ENCODE data around the gene ZNF124.
"Not testable (repeated sequence)": the region's sequence is repeated elsewhere in the genome, so short reads cannot be mapped to it uniquely, and the experiment has no call there.

ZNF124 gene

GRCh38 chr1:247171875-247172563 is at the start of gene ZNF124:
ZNF124 (minus strand) TSS chr1:247172020; CDS start chr1:247171877, 143 bp downstream.
- not testable (repeated sequence) for DNase-seq (ENCODE audit: low spot score)

GRCh38 chr1:247220280-247220679 is 48.5 kb upstream of the ZNF124 start:
- DNase-seq (ENCODE audit: low spot score): not testable (repeated sequence)

- no peak for DNase-seq (ENCODE audit: low spot score)
These were observed 46.4 kb upstream of the ZNF124 start for GRCh38 chr1:247218121-247218651.

GRCh38 chr1:247216261-247216660 is 44.4 kb upstream of the ZNF124 start:
- DNase-seq (ENCODE audit: low spot score): no peak

GRCh38 chr1:247212627-247213617 is 41.1 kb upstream of the ZNF124 start:
- DNase-seq (ENCODE audit: low spot score): no peak

- no peak for DNase-seq (ENCODE audit: low spot score)
These were observed 40.2 kb upstream of the ZNF124 start for GRCh38 chr1:247212012-247212411.

GRCh38 chr1:247211339-247211738 is 39.5 kb upstream of the ZNF124 start:
- DNase-seq (ENCODE audit: low spot score): no peak

GRCh38 chr1:247210376-247211117 is 38.7 kb upstream of the ZNF124 start:
- peak; percentile 93 for DNase-seq (ENCODE audit: low spot score)

GRCh38 chr1:247210062-247210375 is 38.2 kb upstream of the ZNF124 start:
- DNase-seq (ENCODE audit: low spot score): no peak

- DNase-seq (ENCODE audit: low spot score): no peak
These were observed 37.6 kb upstream of the ZNF124 start for GRCh38 chr1:247209396-247209795.

GRCh38 chr1:247204177-247204647 is 32.4 kb upstream of the ZNF124 start:
- no peak for DNase-seq (ENCODE audit: low spot score)

- DNase-seq (ENCODE audit: low spot score): no peak
These were observed 27.0 kb upstream of the ZNF124 start for GRCh38 chr1:247198781-247199180.

- no peak for DNase-seq (ENCODE audit: low spot score)
These were observed 22.1 kb upstream of the ZNF124 start for GRCh38 chr1:247193958-247194357.

GRCh38 chr1:247189981-247190798 is 18.4 kb upstream of the ZNF124 start:
- no peak for DNase-seq (ENCODE audit: low spot score)

- DNase-seq (ENCODE audit: low spot score): no peak
These were observed 13.8 kb upstream of the ZNF124 start for GRCh38 chr1:247185667-247186066.

GRCh38 chr1:247184254-247184653 is 12.4 kb upstream of the ZNF124 start:
- DNase-seq (ENCODE audit: low spot score): no peak

- no peak for DNase-seq (ENCODE audit: low spot score)
These were observed 11.2 kb upstream of the ZNF124 start for GRCh38 chr1:247182994-247183393.

GRCh38 chr1:247180581-247180980 is 8.8 kb upstream of the ZNF124 start:
- no peak for DNase-seq (ENCODE audit: low spot score)

- DNase-seq (ENCODE audit: low spot score): no peak
These were observed 5.9 kb upstream of the ZNF124 start for GRCh38 chr1:247177755-247178154.

- no peak for DNase-seq (ENCODE audit: low spot score)
These were observed 3.6 kb upstream of the ZNF124 start for GRCh38 chr1:247175458-247175857.

- no peak for DNase-seq (ENCODE audit: low spot score)
These were observed 1.6 kb upstream of the ZNF124 start for GRCh38 chr1:247173431-247173830.
